H1 (cell line): ENCODE data around the gene ALAS1. TPM values are rescaled to one million over a fixed set of nuclear protein-coding genes. Genes with fewer than 3 reads are reported as not detected.

ENCODE experiments used
- CHD7 ChIP-seq: fragments of 300-600 bp; sonication (generic); IDR thresholded peaks from 2 replicates; pipeline ENCODE4 v1.7.1; 2012; ENCODE audit warnings: low read length, moderate library complexity, mild to moderate bottlenecking, inconsistent platforms; ENCODE audit not compliant: insufficient replicate concordance
- polyA plus RNA-seq, 7 experiments: library from polyadenylated mRNA; depleted of rRNA in 3 of 7; stranded (reverse) in 5 of 7; unstranded in 2 of 7; fragments of >200 nt in 5 of 7; fragments of 200-250 nt in 2 of 7; gene quantifications; 1 replicate in 5 of 7; 2 replicates in 1 of 7; 4 replicates in 1 of 7; pipeline versions ENCODE4 v1.2.1 to v1.2.3, GENCODE V29; 2011 to 2013; ENCODE audit warnings: missing spikeins in 2 of 7, mixed read lengths in 2 of 7
- total RNA-seq: library from RNA; stranded (reverse); fragmentation: NEBNext Ultra II Directional; extraction: Animal tissue kit (Norgen Biotek cat#: 25700); gene quantifications from 2 replicates; pipeline ENCODE4 v1.2.1, GENCODE V29; 2021

ALAS1 gene
- total and polyA plus RNA-seq, 2 of the 8 experiments (the other 6 are each of a cell fraction or from before 2014, with no cell fraction given), result 45.9 to 84.4 TPM

- no peak for TF ChIP-seq CHD7
These were observed 25.8 kb downstream of the ALAS1 start (continued) for GRCh38 chr3:52223449-52224408.
